HepG2 (cell line): ENCODE results near the gene NDUFB10. TPM values are rescaled to one million over a fixed set of nuclear protein-coding genes. Genes with fewer than 3 reads are reported as not detected.

Experiments
- CAMTA2 ChIP-seq: sonication (generic); formaldehyde crosslinking; IDR thresholded peaks from 2 replicates; pipeline ENCODE4 v1.4.0; 2020; ENCODE audit warnings: mild to moderate bottlenecking, missing genetic modification reagents, borderline replicate concordance
- DMAP1 ChIP-seq: IDR thresholded peaks from 2 replicates; pipeline ENCODE4 v1.6.1; 2016
- KDM1A ChIP-seq: IDR thresholded peaks from 2 replicates; pipeline ENCODE4 v1.6.1; 2016; ENCODE audit warnings: missing compliant biosample characterization
- KLF12 ChIP-seq: sonication (generic); formaldehyde crosslinking; IDR thresholded peaks from 2 replicates; pipeline ENCODE4 v1.4.0; 2020; ENCODE audit warnings: missing genetic modification reagents, borderline replicate concordance
- KMT2A ChIP-seq: sonication (generic); formaldehyde crosslinking; IDR thresholded peaks from 2 replicates; pipeline ENCODE4 v1.4.0; 2020; ENCODE audit warnings: missing genetic modification reagents
- MTA3 ChIP-seq: sonication (generic); formaldehyde crosslinking; IDR thresholded peaks from 2 replicates; pipeline ENCODE4 v1.4.0; 2020; ENCODE audit warnings: missing genetic modification reagents
- PHF20 ChIP-seq: sonication (generic); formaldehyde crosslinking; IDR thresholded peaks from 2 replicates; pipeline ENCODE4 v1.5.0; 2020; ENCODE audit warnings: mild to moderate bottlenecking, missing genetic modification reagents
- PPARG ChIP-seq: conservative IDR thresholded peaks from 2 replicates; pipeline ENCODE4 v1.6.1; 2016; ENCODE audit warnings: missing biosample characterization, missing genetic modification reagents
- SALL2 ChIP-seq: sonication (generic); formaldehyde crosslinking; IDR thresholded peaks from 2 replicates; pipeline ENCODE4 v1.8.1; 2023; ENCODE audit warnings: mild to moderate bottlenecking, missing genetic modification reagents, inconsistent platforms
- SOX13 ChIP-seq, 3 experiments: fragments of 450-650 bp in 1 of 3; sonication (generic) in 1 of 3; formaldehyde crosslinking in 1 of 3; IDR thresholded peaks in 2 of 3; conservative IDR thresholded peaks in 1 of 3; 2 replicates each; pipeline versions ENCODE4 v1.5.0 to v1.6.1; 2016 to 2020; ENCODE audit warnings: antibody characterized with exemption in 1 of 3, mild to moderate bottlenecking in 1 of 3, missing compliant biosample characterization in 1 of 3, missing genetic modification reagents in 1 of 3, moderate library complexity in 1 of 3
- TBX2 ChIP-seq: sonication (generic); formaldehyde crosslinking; IDR thresholded peaks from 2 replicates; pipeline ENCODE4 v1.5.0; 2020; ENCODE audit warnings: missing genetic modification reagents, mild to moderate bottlenecking, borderline replicate concordance
- ZNF10 ChIP-seq: sonication (generic); formaldehyde crosslinking; IDR thresholded peaks from 2 replicates; pipeline ENCODE4 v1.4.0; 2020; ENCODE audit warnings: mild to moderate bottlenecking, low read depth, missing genetic modification reagents, borderline replicate concordance
- ZNF121 ChIP-seq: sonication (generic); formaldehyde crosslinking; IDR thresholded peaks from 2 replicates; pipeline ENCODE4 v1.5.0; 2020; ENCODE audit warnings: mild to moderate bottlenecking, missing genetic modification reagents
- ZNF33A ChIP-seq: sonication (generic); formaldehyde crosslinking; IDR thresholded peaks from 2 replicates; pipeline ENCODE4 v1.5.1; 2020; ENCODE audit warnings: missing genetic modification reagents, mild to moderate bottlenecking, moderate library complexity, borderline replicate concordance
- ZNF543 ChIP-seq: sonication (generic); formaldehyde crosslinking; IDR thresholded peaks from 2 replicates; pipeline ENCODE4 v1.4.0; 2020; ENCODE audit warnings: mild to moderate bottlenecking, missing genetic modification reagents
- ZNF550 ChIP-seq: sonication (generic); formaldehyde crosslinking; IDR thresholded peaks from 2 replicates; pipeline ENCODE4 v1.4.0; 2020; ENCODE audit warnings: mild to moderate bottlenecking, missing genetic modification reagents, borderline replicate concordance
- ZNF780A ChIP-seq: sonication (generic); formaldehyde crosslinking; IDR thresholded peaks from 2 replicates; pipeline ENCODE4 v1.8.0; 2022; ENCODE audit warnings: mild to moderate bottlenecking, missing genetic modification reagents, moderate library complexity
- ZSCAN30 ChIP-seq: sonication (generic); formaldehyde crosslinking; IDR thresholded peaks from 2 replicates; pipeline ENCODE4 v1.5.0; 2020; ENCODE audit warnings: mild to moderate bottlenecking, missing genetic modification reagents
- polyA plus RNA-seq, 8 experiments: library from polyadenylated mRNA; depleted of rRNA in 3 of 8; stranded (reverse) in 7 of 8; unstranded in 1 of 8; fragments of >200 nt; fragmentation: Illumina TruSeq in 4 of 8; extraction: Trizol in 4 of 8; gene quantifications; 2 replicates each; pipeline versions ENCODE4 v1.2.1 to v1.2.3, GENCODE V29; 2011 to 2016; ENCODE audit warnings: low read depth in 4 of 8, missing spikeins in 1 of 8, mixed read lengths in 1 of 8; ENCODE audit not compliant: insufficient read depth in 1 of 8
- total RNA-seq, 5 experiments: library from RNA; depleted of rRNA; stranded (reverse); fragments of >200 nt; fragmentation: Illumina TruSeq; extraction: Trizol; gene quantifications; 2 replicates each; pipeline ENCODE4 v1.2.3, GENCODE V29; 2016; ENCODE audit warnings: low read depth in 1 of 5
- TF ChIP-seq, protein P1 (sequence below): sonication (generic); formaldehyde crosslinking; IDR thresholded peaks from 2 replicates; pipeline ENCODE4 v1.4.0; 2020; ENCODE audit warnings: missing genetic modification reagents
- TF ChIP-seq, protein P2 (sequence below): sonication (generic); formaldehyde crosslinking; IDR thresholded peaks from 2 replicates; pipeline ENCODE4 v1.4.0; 2020; ENCODE audit warnings: missing genetic modification reagents, borderline replicate concordance
- TF ChIP-seq, protein P3 (sequence below): sonication (generic); formaldehyde crosslinking; IDR thresholded peaks from 2 replicates; pipeline ENCODE4 v1.8.1; 2023; ENCODE audit warnings: missing genetic modification reagents, mild to moderate bottlenecking, borderline replicate concordance

NDUFB10 gene
- total and polyA plus RNA-seq, 2 of the 13 experiments (the other 11 are each of a cell fraction or from before 2014, with no cell fraction given) = 68.6 to 157 TPM

DNA sequence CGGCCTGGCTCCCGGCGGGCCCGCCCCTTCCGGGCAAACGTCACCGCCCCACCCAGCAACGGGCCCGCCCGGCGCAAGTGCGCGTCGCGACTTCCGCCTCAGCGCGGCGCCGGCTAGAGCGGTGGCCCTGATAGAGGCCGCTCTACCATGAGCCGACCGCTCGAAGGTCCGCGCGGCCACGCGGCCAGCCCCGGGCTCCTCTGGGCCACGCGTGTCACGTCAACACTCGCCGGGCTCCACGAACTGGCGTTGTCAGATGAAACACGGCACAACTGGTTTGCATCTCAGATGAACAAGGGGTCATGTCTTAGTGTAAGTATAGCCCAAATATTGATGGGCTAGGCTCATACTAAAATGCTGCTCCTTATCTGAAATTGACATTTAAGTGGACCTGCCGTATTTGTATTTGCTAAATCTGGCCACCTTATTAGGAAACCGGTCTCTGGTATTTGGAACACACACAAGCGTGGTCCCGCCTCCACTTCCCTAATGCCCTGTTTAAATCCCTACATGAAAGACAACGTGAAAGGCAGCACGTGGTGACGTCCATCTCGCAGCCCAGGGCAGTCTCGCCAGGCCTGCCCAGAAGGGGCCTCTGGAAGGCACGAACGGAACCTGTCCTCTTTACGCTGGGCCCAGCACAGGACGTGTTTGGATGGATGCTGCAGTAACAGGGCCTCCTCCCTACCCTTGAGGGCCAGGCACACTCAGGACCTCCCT lies 50.6 kb downstream of the NDUFB10 start, which contains the start of gene ZNF598 (continued):
- TF ChIP-seq, protein P1, sequence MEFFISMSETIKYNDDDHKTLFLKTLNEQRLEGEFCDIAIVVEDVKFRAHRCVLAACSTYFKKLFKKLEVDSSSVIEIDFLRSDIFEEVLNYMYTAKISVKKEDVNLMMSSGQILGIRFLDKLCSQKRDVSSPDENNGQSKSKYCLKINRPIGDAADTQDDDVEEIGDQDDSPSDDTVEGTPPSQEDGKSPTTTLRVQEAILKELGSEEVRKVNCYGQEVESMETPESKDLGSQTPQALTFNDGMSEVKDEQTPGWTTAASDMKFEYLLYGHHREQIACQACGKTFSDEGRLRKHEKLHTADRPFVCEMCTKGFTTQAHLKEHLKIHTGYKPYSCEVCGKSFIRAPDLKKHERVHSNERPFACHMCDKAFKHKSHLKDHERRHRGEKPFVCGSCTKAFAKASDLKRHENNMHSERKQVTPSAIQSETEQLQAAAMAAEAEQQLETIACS = peak; percentile 58; the same call in 1 of the 2 replicates
- TF ChIP-seq ZNF543 (CRISPR knock-in tag) = 0 out of 2 replicates have a peak, but pooled peaks have one; percentile 66
- TF ChIP-seq, protein P2, sequence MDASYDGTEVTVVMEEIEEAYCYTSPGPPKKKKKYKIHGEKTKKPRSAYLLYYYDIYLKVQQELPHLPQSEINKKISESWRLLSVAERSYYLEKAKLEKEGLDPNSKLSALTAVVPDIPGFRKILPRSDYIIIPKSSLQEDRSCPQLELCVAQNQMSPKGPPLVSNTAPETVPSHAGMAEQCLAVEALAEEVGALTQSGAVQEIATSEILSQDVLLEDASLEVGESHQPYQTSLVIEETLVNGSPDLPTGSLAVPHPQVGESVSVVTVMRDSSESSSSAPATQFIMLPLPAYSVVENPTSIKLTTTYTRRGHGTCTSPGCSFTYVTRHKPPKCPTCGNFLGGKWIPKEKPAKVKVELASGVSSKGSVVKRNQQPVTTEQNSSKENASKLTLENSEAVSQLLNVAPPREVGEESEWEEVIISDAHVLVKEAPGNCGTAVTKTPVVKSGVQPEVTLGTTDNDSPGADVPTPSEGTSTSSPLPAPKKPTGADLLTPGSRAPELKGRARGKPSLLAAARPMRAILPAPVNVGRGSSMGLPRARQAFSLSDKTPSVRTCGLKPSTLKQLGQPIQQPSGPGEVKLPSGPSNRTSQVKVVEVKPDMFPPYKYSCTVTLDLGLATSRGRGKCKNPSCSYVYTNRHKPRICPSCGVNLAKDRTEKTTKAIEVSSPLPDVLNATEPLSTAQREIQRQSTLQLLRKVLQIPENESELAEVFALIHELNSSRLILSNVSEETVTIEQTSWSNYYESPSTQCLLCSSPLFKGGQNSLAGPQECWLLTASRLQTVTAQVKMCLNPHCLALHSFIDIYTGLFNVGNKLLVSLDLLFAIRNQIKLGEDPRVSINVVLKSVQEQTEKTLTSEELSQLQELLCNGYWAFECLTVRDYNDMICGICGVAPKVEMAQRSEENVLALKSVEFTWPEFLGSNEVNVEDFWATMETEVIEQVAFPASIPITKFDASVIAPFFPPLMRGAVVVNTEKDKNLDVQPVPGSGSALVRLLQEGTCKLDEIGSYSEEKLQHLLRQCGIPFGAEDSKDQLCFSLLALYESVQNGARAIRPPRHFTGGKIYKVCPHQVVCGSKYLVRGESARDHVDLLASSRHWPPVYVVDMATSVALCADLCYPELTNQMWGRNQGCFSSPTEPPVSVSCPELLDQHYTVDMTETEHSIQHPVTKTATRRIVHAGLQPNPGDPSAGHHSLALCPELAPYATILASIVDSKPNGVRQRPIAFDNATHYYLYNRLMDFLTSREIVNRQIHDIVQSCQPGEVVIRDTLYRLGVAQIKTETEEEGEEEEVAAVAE = no peak; the same call in 1 of the 2 replicates
- peak; percentile 30; the same call in 1 of the 2 replicates for TF ChIP-seq PPARG (CRISPR knock-in tag)
- TF ChIP-seq KMT2A = 0 out of 2 replicates have a peak, but pooled peaks have one; percentile 60
- no peak for TF ChIP-seq ZNF10
- no peak for TF ChIP-seq ZSCAN30 (CRISPR knock-in tag)
- no peak for TF ChIP-seq SOX13 (IDR thresholded peaks at IDR 0.05)
- no peak for TF ChIP-seq SOX13 (CRISPR knock-in tag; conservative IDR thresholded peaks at IDR 0.05 in 1 of 2, IDR thresholded peaks at IDR 0.05 in 1 of 2)
- peak; percentile 86 for TF ChIP-seq PHF20 (CRISPR knock-in tag)
- no peak for TF ChIP-seq KDM1A (CRISPR knock-in tag)
- no peak for TF ChIP-seq ZNF121 (CRISPR knock-in tag)
- TF ChIP-seq, protein P3, sequence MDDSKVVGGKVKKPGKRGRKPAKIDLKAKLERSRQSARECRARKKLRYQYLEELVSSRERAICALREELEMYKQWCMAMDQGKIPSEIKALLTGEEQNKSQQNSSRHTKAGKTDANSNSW (CRISPR knock-in tag) = no peak
- no peak for TF ChIP-seq ZNF33A
- no peak; the same call in 1 of the 2 replicates for TF ChIP-seq TBX2 (CRISPR knock-in tag)
- TF ChIP-seq ZNF780A = no peak
- TF ChIP-seq DMAP1 (CRISPR knock-in tag) = peak; percentile 96
- peak; percentile 71; the same call in 1 of the 2 replicates for TF ChIP-seq KLF12 (CRISPR knock-in tag)
- no peak for TF ChIP-seq MTA3 (CRISPR knock-in tag)
- peak; percentile 81; the same call in 1 of the 2 replicates for TF ChIP-seq CAMTA2 (CRISPR knock-in tag)
- TF ChIP-seq SALL2 (CRISPR knock-in tag) = no peak
- peak; percentile 53; the same call in 1 of the 2 replicates for TF ChIP-seq ZNF550
